NCI-H2029 treated with DMSO at 0.1 percent for 48 hours (cell line): Measurements from ENCODE around the gene E2F6.
A peak's percentile ranks its signal among the peaks of the same experiment; 100 is the strongest.

Experiments used
- DNase-seq: peaks from one replicate; lab custom pipeline; 2025; lab: John Stamatoyannopoulos, UW

The E2F6 gene

GRCh38 chr2:11465485-11466306 lies at the start of gene E2F6:
Gene E2F6 (minus strand): TSS chr2:11466161. CDS start chr2:11465879, 282 bp downstream.
- DNase-seq = peak; percentile 66

GRCh38 chr2:11515490-11515981 lies 49.6 kb upstream of the E2F6 start:
- DNase-seq = no peak

GRCh38 chr2:11514904-11515303 lies 48.9 kb upstream of the E2F6 start:
- no peak for DNase-seq

- DNase-seq = no peak
Observed at GRCh38 chr2:11514081-11514730, 48.2 kb upstream of the E2F6 start.

GRCh38 chr2:11513319-11513718 lies 47.4 kb upstream of the E2F6 start:
- DNase-seq = no peak

GRCh38 chr2:11512431-11512830 lies 46.5 kb upstream of the E2F6 start:
- DNase-seq = no peak

GRCh38 chr2:11509657-11510360 lies 43.8 kb upstream of the E2F6 start:
- DNase-seq = no peak

GRCh38 chr2:11508279-11508678 lies 42.3 kb upstream of the E2F6 start:
- DNase-seq = no peak

GRCh38 chr2:11507517-11507916 lies 41.6 kb upstream of the E2F6 start:
- DNase-seq = no peak

- no peak for DNase-seq
Observed at GRCh38 chr2:11506611-11506969, 40.6 kb upstream of the E2F6 start.

GRCh38 chr2:11505652-11506610 lies 40.0 kb upstream of the E2F6 start:
- DNase-seq = peak; percentile 91

GRCh38 chr2:11503354-11503927 lies 37.5 kb upstream of the E2F6 start:
- no peak for DNase-seq

- no peak for DNase-seq
Observed at GRCh38 chr2:11502740-11503292, 36.9 kb upstream of the E2F6 start.

- no peak for DNase-seq
Observed at GRCh38 chr2:11500702-11501303, 34.8 kb upstream of the E2F6 start.

- no peak for DNase-seq
Observed at GRCh38 chr2:11499081-11499743, 33.3 kb upstream of the E2F6 start.

- no peak for DNase-seq
Observed at GRCh38 chr2:11498543-11499034, 32.6 kb upstream of the E2F6 start.

- no peak for DNase-seq
Observed at GRCh38 chr2:11495844-11496681, 30.1 kb upstream of the E2F6 start.

- DNase-seq = no peak
Observed at GRCh38 chr2:11494310-11494709, 28.3 kb upstream of the E2F6 start.

GRCh38 chr2:11493282-11493681 lies 27.3 kb upstream of the E2F6 start:
- DNase-seq = no peak
